Heart left ventricle (tissue), 16 donors: Measurements from ENCODE around the gene SKAP2. TPM values are rescaled to one million over a fixed set of nuclear protein-coding genes. Genes with fewer than 3 reads are reported as not detected.

Experiments
- ATAC-seq, 4 donors: fragments of 200-7000 bp; cut with Tn5 transposase; one replicate each; pipeline ENCODE4 v1.9.1; 2020 to 2022; ENCODE audit warnings: moderate library complexity in 4 of 4, mild to moderate bottlenecking in 3 of 4, moderate number of reproducible peaks in 1 of 4
- DNase-seq, 5 donors: peaks; one replicate each; pipeline ENCODE4 v3.0.0-alpha.2; 2020
- H3K27ac ChIP-seq, 12 donors: fragments of 200-600 bp; sonication (generic) in 4 of 12; one replicate each; pipeline versions ENCODE4 v1.5.0 to v1.8.0; 2016 to 2022; ENCODE audit warnings: mild to moderate bottlenecking in 2 of 12
- H3K27me3 ChIP-seq, 9 donors: fragments of 200-600 bp; sonication (generic) in 2 of 9; one replicate each; pipeline versions ENCODE4 v1.5.1 to v1.8.0; 2016 to 2022; ENCODE audit warnings: mild to moderate bottlenecking in 3 of 9
- H3K36me3 ChIP-seq, 9 donors: fragments of 200-600 bp; sonication (generic) in 2 of 9; one replicate each; pipeline versions ENCODE4 v1.5.0 to v1.8.0; 2018 to 2022; ENCODE audit warnings: mild to moderate bottlenecking in 2 of 9
- H3K4me1 ChIP-seq, 12 donors: fragments of 200-600 bp; sonication (generic) in 4 of 12; one replicate each; pipeline versions ENCODE4 v1.5.0 to v1.8.0; 2016 to 2022; ENCODE audit warnings: mild to moderate bottlenecking in 3 of 12
- H3K4me3 ChIP-seq, 12 donors: fragments of 200-600 bp; sonication (generic) in 4 of 12; one replicate each; pipeline versions ENCODE4 v1.5.0 to v1.8.0; 2017 to 2022; ENCODE audit warnings: mild to moderate bottlenecking in 9 of 12, moderate library complexity in 4 of 12
- H3K9me3 ChIP-seq, 12 donors: fragments of 200-600 bp; sonication (generic) in 4 of 12; one replicate each; pipeline versions ENCODE4 v1.5.0 to v1.8.0; 2016 to 2022; ENCODE audit warnings: mild to moderate bottlenecking in 1 of 12
- CTCF ChIP-seq, 12 donors: fragments of 200-600 bp; sonication (generic) in 4 of 12; IDR thresholded peaks; one replicate each; pipeline versions ENCODE4 v1.5.0 to v1.8.0; 2018 to 2022; ENCODE audit warnings: antibody characterized with exemption in 12 of 12, mild to moderate bottlenecking in 5 of 12
- POLR2A ChIP-seq, 2 donors: fragments of 450-650 bp; IDR thresholded peaks; one replicate each; pipeline ENCODE4 v1.6.1; 2017; ENCODE audit warnings: antibody characterized with exemption in 2 of 2, mild to moderate bottlenecking in 2 of 2, moderate library complexity in 2 of 2
- WGBS, 4 donors: extraction: QIAGEN DNeasy Blood & Tissue Kit in 2 of 4; methylation state at CpG; one replicate each; pipeline versions ENCODE4 v1.1.5 to v1.1.7; 2013 to 2018; 5-methylcytosine and 5-hydroxymethylcytosine counted together
- intact Hi-C, 10 donors: fragments of 100-400 bp; cut with DNase I; formaldehyde crosslinking; loops; one replicate each; pipeline versions ENCODE4 v1.11.1 to v1.14.2; 2022
- polyA plus RNA-seq, 2 donors: library from polyadenylated mRNA; stranded (reverse); fragments of 200-250 nt; gene quantifications; one replicate each; pipeline ENCODE4 v1.2.3, GENCODE V29; 2013
- total RNA-seq, 9 donors: library from RNA; depleted of rRNA in 2 of 9; stranded (reverse); fragments of >200 nt in 2 of 9; fragmentation: NEBNext Ultra II Directional in 3 of 9; extraction: Animal tissue kit (Norgen Biotek cat#: 25700) in 3 of 9; gene quantifications; one replicate each; pipeline versions ENCODE4 v1.1.0 to v1.2.4, GENCODE V29; 2016 to 2023
- donor health status: ischemic (EF 13 %, LVEDD 7.1; RV severe dilation, severe dysfunction).
- donor health status: healthy with polysubstance abuse.
- donor health status: DM: no; HTN: yes; CAD: no.
- donor health status: DM: no; HTN: no; CAD: no.
- donor health status: ischemic (EF 25% LVEDD 6.9; RV normal size, moderate dysfunction).
- donor health status: ischemic (EF 25% LVEDD 5.7; RV mildly dilated, moderate dysfunction).
- donor health status: healthy.
- donor health status: DM: yes; HTN: yes; CAD: no.
- donor health status: ischemic (EF 35%, LVEDD 5.7; RV mildly dilated, moderate dysfunction).
- donor health status: nonischemic (EF 11% LVEDD 7.7; RV severe dilation, severe dysfunction).
- donor health status: DM: yes; HTN: yes; CAD: no.
- donor health status: PGD.
- donor health status: ischemic (EF 29% LVEDD 5.4; RV normal size, mild dysfunction).
- donor health status: nonischemic (EF 23%, LVEDD 6.1; RV moderate dilation, normal function).

SKAP2 gene
- total and polyA plus RNA-seq, 11 donors, result 0.99 to 17.3 (median 3.6) TPM

GRCh38 chr7:26815426-26815825, 49.0 kb downstream of the SKAP2 start:
- WGBS, 4 donors, result 66 to 74% (median 70%) methylated on average over 3 of the region's 3 CpGs

GRCh38 chr7:26813432-26813831, 51.0 kb downstream of the SKAP2 start:
- intact Hi-C loops, result no loop called here
- TF ChIP-seq POLR2A (IDR thresholded peaks at IDR 0.05) (no peak), CTCF (IDR thresholded peaks at IDR 0.05) (no peak)
- WGBS, 4 donors, result 65 to 79% (median 78%) methylated on average over 2 of the region's 2 CpGs
- ATAC-seq (no peak), DNase-seq (no peak)
- peaks cover 0 to 5% (median 0%) of the 10 kb centered on the region in 12 donors for H3K9me3 ChIP-seq
- H3K27me3 ChIP-seq, result no peaks in the 10 kb centered on the region
- no peaks in the 10 kb centered on the region for H3K4me1 ChIP-seq
- peaks cover 0 to 2% (median 0%) of the 10 kb centered on the region in 9 donors for H3K36me3 ChIP-seq
- no peak overlapping the region for H3K4me3 ChIP-seq
- no peak overlapping the region for H3K27ac ChIP-seq

More at GRCh38 chr7:26815426-26815825, 49.0 kb downstream of the SKAP2 start:
- H3K9me3 ChIP-seq, result peaks cover 0 to 9% (median 0%) of the 10 kb centered on the region in 12 donors
- H3K4me1 ChIP-seq, result no peaks in the 10 kb centered on the region
- intact Hi-C loops, result no loop called here
- H3K4me3 ChIP-seq, result no peak overlapping the region
- no peak overlapping the region for H3K27ac ChIP-seq
- no peaks in the 10 kb centered on the region for H3K27me3 ChIP-seq
- TF ChIP-seq POLR2A (IDR thresholded peaks at IDR 0.05) (no peak), CTCF (IDR thresholded peaks at IDR 0.05) (no peak)
- DNase-seq (no peak), ATAC-seq (no peak)
- no peaks in the 10 kb centered on the region for H3K36me3 ChIP-seq

DNA sequence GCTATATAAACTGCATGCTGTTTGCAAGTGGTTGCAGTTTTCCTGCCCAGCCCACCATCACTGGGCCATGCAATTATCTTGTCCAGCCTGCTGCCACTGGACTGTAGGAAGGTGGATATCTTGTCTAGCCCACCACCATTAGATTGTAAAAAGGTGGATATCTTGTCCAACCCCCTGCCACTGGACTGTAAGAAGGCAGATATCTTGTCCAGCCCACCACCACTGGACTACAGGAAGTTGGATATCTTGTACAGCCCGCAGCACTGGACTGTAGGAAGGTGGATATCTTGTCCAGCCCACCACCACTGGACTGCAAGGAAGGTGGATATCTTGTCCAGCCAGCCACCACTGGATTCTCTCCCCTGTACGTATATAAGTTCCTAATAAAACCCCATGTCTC, 69.8 kb downstream of the SKAP2 start:
- H3K4me3 ChIP-seq, result no peak overlapping the region
- H3K9me3 ChIP-seq, result peaks cover 0 to 6% (median 0%) of the 10 kb centered on the region in 12 donors
- intact Hi-C loops, result no loop called here
- ATAC-seq (no peak), DNase-seq (no peak)
- no peaks in the 10 kb centered on the region for H3K4me1 ChIP-seq
- H3K27ac ChIP-seq, result no peak overlapping the region
- H3K27me3 ChIP-seq, result no peaks in the 10 kb centered on the region
- TF ChIP-seq CTCF (IDR thresholded peaks at IDR 0.05), result no peak
- TF ChIP-seq POLR2A (IDR thresholded peaks at IDR 0.05), result no peak
- no peaks in the 10 kb centered on the region for H3K36me3 ChIP-seq
- 57 to 90% (median 86%) methylated on average over 2 of the region's 2 CpGs for WGBS, 4 donors

GRCh38 chr7:26792576-26792975, 71.8 kb downstream of the SKAP2 start:
- H3K4me3 ChIP-seq, result no peak overlapping the region
- no peak for ATAC-seq
- H3K9me3 ChIP-seq, result no peaks in the 10 kb centered on the region
- no peak for DNase-seq
- H3K4me1 ChIP-seq, result no peaks in the 10 kb centered on the region
- TF ChIP-seq POLR2A (IDR thresholded peaks at IDR 0.05), result no peak
- TF ChIP-seq CTCF (IDR thresholded peaks at IDR 0.05), result no peak
- intact Hi-C loops, result no loop called here
- no peaks in the 10 kb centered on the region for H3K36me3 ChIP-seq
- no peak overlapping the region for H3K27ac ChIP-seq
- H3K27me3 ChIP-seq, result no peaks in the 10 kb centered on the region
